ENCODE results near the gene VASN.

The VASN gene

GRCh38 chr16:4370570-4371356 lies 885 bp upstream of the VASN start:
- peak in 32 of 51 donors; percentile 6 to 74 (median 28) for DNase-seq

GRCh38 chr16:4372001-4372577 lies 441 bp downstream of the VASN start:
- DNase-seq: peak in 3 of 51 donors; percentile 26 to 40 (median 37)

- peak in 27 of 51 donors; percentile 7 to 63 (median 29) for DNase-seq
Measured at GRCh38 chr16:4372578-4373355, 1.1 kb downstream of the VASN start.

- DNase-seq: peak in 4 of 51 donors; percentile 18 to 52 (median 31)
Measured at GRCh38 chr16:4373356-4373908, 1.8 kb downstream of the VASN start.

- DNase-seq: peak in 33 of 51 donors; percentile 10 to 79 (median 46)
Measured at GRCh38 chr16:4373909-4374742, 2.5 kb downstream of the VASN start.

- no peak for DNase-seq
Measured at GRCh38 chr16:4375717-4376116, 4.1 kb downstream of the VASN start.

- peak in 48 of 51 donors; percentile 21 to 90 (median 77) for DNase-seq
Measured at GRCh38 chr16:4376126-4376892, 4.7 kb downstream of the VASN start.

- no peak for DNase-seq
Measured at GRCh38 chr16:4376893-4377572, 5.4 kb downstream of the VASN start.

- DNase-seq: peak in 13 of 51 donors; percentile 12 to 45 (median 26)
Measured at GRCh38 chr16:4377573-4378154, 6.0 kb downstream of the VASN start.

- no peak for DNase-seq
Measured at GRCh38 chr16:4378161-4378666, 6.6 kb downstream of the VASN start.

- no peak for DNase-seq
Measured at GRCh38 chr16:4378999-4379690, 7.5 kb downstream of the VASN start.

- DNase-seq: no peak
Measured at GRCh38 chr16:4380119-4381063, 8.7 kb downstream of the VASN start.

GRCh38 chr16:4381072-4381934 lies 9.7 kb downstream of the VASN start:
- peak in 34 of 51 donors; percentile 11 to 76 (median 48) for DNase-seq

- DNase-seq: no peak
Measured at GRCh38 chr16:4381935-4382794, 10.5 kb downstream of the VASN start.

- no peak for DNase-seq
Measured at GRCh38 chr16:4382795-4383357, 11.2 kb downstream of the VASN start.

Measured in hypothalamus (tissue), 51 donors.